Gastroesophageal sphincter (tissue), 3 donors: Measurements from ENCODE around the gene USP6NL.

ENCODE experiments used
- CTCF ChIP-seq, 4 experiments: fragments of 200-600 bp in 2 of 4; fragments of 450-650 bp in 2 of 4; sonication (generic) in 1 of 4; IDR thresholded peaks; one replicate each; pipeline ENCODE4 v1.5.1; 2017 to 2019; ENCODE audit warnings: antibody characterized with exemption in 4 of 4, mild to moderate bottlenecking in 2 of 4, moderate library complexity in 2 of 4
- EP300 ChIP-seq: sonication (generic); formaldehyde crosslinking; IDR thresholded peaks from one replicate; pipeline ENCODE4 v1.6.1; 2017; ENCODE audit warnings: antibody characterized with exemption, mild to moderate bottlenecking
- POLR2A ChIP-seq, 2 donors: fragments of 450-650 bp; IDR thresholded peaks; one replicate each; pipeline ENCODE4 v1.6.1; 2017; ENCODE audit warnings: antibody characterized with exemption in 2 of 2, mild to moderate bottlenecking in 2 of 2, moderate library complexity in 1 of 2
- POLR2AphosphoS5 ChIP-seq: sonication (generic); formaldehyde crosslinking; IDR thresholded peaks from one replicate; pipeline ENCODE4 v1.6.1; 2017; ENCODE audit warnings: antibody characterized with exemption

DNA sequence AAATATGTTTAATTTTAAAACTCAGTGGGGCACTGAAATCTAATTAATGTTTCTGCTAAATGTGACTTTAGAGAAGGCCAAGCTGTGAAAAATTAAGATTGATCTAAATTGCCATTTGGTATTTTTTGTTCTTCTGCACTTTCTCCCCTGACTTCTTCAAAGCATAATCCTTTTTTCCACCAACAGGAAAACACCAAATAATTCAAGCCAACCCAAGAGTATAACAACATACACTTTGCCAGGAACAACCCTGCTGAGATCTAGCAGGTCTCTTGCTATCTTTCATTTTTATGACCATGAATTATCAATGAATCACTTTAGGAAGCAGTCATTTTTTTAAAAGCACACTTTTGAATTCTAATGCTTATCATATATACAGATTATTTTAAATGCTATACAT, 100.1 kb downstream of the USP6NL start:
- TF ChIP-seq POLR2AphosphoS5 (no peak), CTCF (IDR thresholded peaks at IDR 0.05) (no peak), POLR2A (IDR thresholded peaks at IDR 0.05) (no peak), EP300 (no peak)
